HG03060 (cell line): ENCODE measurements around the gene ZNF808.
"Not testable (repeated sequence)": the region's sequence is repeated elsewhere in the genome, so short reads cannot be mapped to it uniquely, and the experiment has no call there.

Experiments used
- ATAC-seq: cut with Tn5 transposase; IDR thresholded peaks from one replicate; pipeline ENCODE4 v1.9.1; 2021; ENCODE audit warnings: low read depth, moderate number of reproducible peaks; ENCODE audit not compliant: unreplicated experiment

ZNF808 gene

DNA sequence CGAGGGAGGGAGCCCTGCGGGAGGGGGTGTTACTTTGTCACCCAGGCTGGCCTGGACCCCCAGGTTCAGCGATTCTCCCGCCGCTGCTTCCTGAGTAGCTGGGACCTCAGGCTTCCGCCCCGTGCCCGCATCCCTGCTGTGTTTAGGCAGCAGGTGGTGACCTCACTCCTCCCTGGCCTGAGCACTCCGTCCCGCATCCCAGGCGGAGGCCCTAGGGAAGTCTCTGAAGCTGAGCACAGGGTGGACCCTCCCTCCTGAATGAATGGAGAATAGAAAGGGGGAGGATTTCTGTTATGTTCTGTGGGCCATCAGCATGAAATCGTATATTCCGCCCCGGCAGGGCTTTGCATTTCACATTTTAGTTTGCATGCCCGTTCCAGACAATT, 7.9 kb downstream of the ZNF808 start:
- ATAC-seq = not testable (repeated sequence)

DNA sequence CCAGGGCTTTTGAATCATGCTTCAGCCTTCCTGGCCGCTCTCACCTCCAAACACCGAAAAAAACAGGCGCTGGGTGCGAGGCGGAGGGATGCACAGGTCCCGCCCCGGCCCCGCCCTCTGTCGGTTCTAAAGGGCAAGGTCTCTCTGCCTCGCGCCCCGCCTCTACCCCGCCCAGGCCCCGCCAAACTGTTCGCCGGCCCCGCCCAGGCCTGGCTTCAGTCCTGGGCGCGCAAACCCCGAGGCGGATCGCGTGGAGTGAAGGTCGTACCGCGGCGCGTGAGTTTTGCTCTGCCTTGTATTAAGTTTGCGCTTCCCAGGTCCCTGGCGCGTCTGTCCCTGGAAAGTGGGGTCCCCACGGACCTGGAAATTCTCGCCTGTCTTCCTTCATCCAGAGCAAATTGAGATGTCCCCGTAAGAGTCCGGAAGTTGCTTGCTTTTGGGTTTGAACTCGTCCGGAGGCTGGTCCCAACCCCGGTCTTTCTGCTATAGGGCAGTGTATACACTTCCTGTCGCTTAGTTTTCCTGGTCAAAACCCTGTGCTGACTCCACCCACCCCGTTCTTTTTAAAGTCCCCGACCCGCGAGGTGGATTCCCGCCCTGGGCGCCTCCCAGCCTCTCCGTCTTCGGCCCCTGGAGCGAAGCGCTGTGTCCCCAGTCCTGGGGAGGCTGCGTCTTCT, 8.4 kb downstream of the ZNF808 start:
- no peak for ATAC-seq

DNA sequence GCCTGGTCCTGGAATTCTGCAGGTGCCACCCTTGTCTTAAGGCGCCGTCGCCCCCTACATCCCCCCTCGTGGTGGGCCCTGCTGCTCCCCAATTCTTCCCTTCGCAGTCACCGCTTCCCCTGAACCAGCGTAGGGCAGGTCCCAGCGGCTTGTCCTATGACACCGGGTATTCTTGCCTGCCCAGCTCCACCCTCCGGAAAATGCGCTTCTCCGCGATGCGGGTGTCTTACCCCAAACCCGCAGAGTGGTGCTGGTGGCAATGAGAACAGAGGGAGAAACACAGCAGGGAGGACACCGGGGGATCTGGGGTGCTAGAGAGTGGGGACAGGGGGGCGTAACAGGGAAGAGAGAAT, 9.0 kb downstream of the ZNF808 start:
- no peak for ATAC-seq

- not testable (repeated sequence) for ATAC-seq
Measured at GRCh38 chr19:52538815-52539214, 11.3 kb downstream of the ZNF808 start.

DNA sequence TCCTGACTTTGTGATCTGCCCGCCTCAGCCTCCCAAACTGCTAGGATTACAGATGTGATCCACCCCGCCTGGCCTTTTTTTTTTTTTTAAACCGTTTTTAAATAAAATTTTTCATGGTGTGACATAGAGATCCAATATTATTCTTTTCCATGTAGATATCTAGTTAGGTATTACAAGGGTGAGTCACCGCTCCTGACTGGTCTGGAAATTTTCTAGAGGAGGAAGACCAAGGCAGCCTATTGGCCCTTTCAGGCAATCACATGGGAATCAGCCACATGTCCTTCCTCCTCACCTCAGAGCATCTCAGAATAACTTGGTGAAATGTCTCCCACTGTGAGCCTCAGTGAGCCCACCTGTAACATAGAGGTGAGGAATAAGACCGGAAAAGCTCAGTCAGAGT, 13.7 kb downstream of the ZNF808 start:
- ATAC-seq = not testable (repeated sequence)

- ATAC-seq = no peak
Measured at GRCh38 chr19:52541608-52542007, 14.1 kb downstream of the ZNF808 start.

DNA sequence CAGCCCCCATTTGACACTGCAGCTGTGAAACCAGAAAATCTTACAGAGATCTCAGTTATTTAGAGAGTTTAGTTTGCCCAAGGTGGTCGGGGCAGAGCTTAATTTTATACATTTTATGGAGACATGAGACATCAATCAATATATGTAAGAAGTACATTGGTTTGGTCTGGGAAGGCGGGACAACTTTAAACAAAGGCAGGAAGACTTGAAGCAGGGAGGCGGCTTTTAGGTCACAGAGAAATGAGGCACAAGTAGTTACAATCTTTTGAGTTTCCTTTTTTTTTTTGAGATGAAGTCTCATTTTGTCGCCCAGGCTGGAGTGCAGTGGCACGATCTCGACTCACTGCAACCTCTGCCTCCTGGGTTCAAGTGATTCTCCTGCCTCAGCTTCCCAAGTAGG, 15.1 kb downstream of the ZNF808 start:
- ATAC-seq = not testable (repeated sequence)

DNA sequence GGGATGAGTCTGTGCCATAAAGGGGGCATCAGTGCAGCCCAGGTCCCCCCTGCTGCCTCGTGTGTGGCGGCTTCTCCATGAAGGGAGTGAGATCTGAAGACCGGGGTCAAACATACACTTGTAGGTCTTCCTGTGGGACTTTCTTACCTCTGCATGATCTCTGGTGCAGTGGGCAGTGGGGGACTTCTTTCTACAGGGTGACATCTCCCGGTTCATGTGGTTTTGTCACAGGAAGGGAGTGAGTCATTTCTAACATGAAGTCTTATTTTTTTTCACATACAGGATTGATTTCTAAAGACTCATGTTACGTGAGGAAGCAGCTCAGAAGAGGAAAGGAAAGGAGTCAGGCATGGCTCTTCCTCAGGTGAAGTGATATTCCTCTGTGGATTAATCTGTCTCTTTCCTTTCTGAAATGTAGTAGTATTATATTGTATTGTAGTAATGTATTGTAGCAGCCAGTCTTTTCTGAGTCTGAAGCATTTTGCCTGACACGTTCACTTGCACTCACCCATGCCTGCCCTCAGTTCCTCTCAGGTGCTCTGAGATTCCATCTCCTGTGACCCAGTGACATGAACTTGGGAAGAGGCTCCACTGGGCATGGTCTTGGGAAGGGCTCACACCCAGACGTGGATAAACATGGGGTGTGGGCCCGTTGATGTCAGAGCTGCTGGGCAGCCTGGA, 15.7 kb downstream of the ZNF808 start:
- ATAC-seq = no peak

GRCh38 chr19:52554216-52554971, 26.9 kb downstream of the ZNF808 start:
- no peak for ATAC-seq

- ATAC-seq = no peak
Measured at GRCh38 chr19:52557231-52557995, 29.9 kb downstream of the ZNF808 start.

GRCh38 chr19:52558732-52559445, 31.4 kb downstream of the ZNF808 start:
- ATAC-seq = not testable (repeated sequence)

DNA sequence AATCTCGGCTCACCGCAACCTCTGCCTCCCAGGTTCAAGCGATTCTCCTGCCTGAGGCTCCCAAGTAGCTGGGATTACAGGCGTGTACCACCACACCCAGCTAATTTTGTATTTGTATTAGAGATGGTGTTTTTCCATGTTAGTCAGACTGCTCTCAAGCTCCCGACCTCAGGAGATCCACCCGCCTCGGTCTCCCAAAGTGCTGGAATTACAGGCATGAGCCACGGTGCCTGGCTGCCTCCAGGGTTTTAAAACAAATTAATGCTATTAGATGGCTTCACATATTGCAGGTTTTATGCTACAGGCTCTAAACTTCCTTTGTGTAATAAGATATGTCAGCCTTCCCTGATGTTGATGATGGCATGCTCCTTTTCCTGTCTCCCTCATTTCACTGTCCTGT, 34.1 kb downstream of the ZNF808 start:
- not testable (repeated sequence) for ATAC-seq

DNA sequence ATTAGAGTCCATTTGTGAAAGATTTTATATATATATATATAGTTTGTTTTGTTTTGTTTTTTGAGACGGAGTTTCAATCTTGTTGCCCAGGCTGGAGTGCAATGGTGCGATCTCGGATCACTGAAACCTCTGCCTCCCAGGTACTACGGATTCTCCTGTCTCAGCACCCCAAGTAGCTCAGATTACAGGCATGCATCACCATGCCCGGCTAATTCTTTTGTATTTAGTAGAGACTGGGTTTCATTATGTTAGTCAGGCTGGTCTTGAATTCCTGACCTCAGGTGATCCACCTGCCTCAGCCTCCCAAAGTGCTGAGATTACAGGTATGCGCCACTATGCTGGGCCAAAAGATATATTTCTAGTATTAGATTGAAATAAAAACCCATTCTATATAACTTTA, 38.7 kb downstream of the ZNF808 start:
- no peak for ATAC-seq

GRCh38 chr19:52566588-52566987, 39.1 kb downstream of the ZNF808 start:
- ATAC-seq = no peak

GRCh38 chr19:52567921-52568320, 40.5 kb downstream of the ZNF808 start:
- ATAC-seq = no peak

GRCh38 chr19:52569638-52569999, 42.2 kb downstream of the ZNF808 start:
- ATAC-seq = not testable (repeated sequence)

- peak; percentile 71 for ATAC-seq
Measured at GRCh38 chr19:52570000-52570861, 42.8 kb downstream of the ZNF808 start, which contains the start of gene ZNF701. TSS of gene ZNF701 (plus strand) at chr19:52570287. CDS start at chr19:52574148, 3,861 bp downstream.

DNA sequence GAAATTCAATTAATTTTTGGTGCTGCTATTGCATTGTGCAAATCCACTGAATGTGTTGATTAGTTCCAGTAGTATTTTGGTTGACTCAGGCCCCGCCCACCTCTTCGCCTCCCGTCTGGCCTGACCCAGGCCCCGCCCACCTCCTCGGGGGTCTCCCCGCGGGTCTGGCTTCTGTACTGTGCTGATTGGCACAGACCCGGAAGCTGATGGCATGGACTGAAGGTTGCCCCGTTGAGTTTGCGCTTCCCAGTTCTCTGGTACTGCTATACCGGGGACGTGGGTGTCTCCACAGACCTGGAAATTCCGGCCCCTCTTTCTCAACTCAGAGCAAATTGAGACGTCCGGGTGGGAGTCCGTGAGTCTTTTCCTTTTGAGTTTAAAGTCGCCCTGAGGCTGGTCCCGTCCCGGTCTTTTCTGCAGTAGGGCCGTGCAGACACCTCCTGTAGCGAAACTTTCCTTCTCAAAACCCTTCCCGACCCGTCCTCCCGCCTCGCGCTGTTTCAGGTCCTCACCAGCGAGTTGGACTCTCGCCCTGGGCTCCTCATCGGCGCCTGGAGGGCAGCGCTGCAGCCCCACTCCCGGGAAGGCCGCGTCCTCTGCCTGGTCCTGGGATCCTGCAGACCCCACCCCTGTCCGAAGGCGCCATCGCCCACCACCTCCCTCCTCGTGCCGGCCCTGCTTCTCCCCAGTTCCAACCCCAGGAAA, 57.4 kb downstream of the ZNF808 start:
- no peak for ATAC-seq

GRCh38 chr19:52585604-52586003, 58.1 kb downstream of the ZNF808 start:
- no peak for ATAC-seq
